Erythroblast (primary cell): ENCODE results near the gene RASGRP2.

Source experiments
- GATA1 ChIP-seq: IDR thresholded peaks from 2 replicates; pipeline ENCODE4 v1.6.1; 2011; ENCODE audit warnings: low read depth, mild to moderate bottlenecking, control low read depth, low read length, moderate library complexity
- POLR2A ChIP-seq: IDR thresholded peaks from 2 replicates; pipeline ENCODE4 v1.6.1; 2011; ENCODE audit warnings: mild to moderate bottlenecking, low read length

DNA sequence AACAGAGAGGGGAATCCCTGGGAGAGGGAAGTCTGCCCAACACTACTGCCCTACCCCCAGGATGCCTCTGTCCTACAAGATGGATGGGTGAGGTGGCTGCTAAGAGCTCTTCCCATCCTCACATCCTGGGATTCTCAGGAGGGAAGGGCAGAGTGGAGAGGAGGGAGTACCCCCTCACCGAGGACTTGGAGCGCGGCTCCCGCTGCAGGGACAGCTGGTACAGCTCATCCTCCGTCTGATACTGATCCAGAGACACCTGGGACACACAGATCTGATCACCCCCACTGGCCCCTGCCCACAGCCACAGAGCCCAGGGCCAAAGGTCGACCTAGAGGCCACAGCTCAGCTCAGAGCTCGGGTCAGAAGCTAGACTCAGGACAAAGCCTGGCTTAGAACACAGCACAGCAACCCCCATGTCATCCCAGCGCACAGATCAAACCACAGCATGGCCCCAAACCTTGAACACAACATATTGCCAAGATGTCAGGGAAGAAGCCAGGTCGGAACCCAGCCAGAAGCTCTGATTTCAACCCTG lies 8.2 kb downstream of the RASGRP2 start:
- TF ChIP-seq POLR2A, result no peak
- no peak for TF ChIP-seq GATA1
